HG03196 (cell line): Measurements from ENCODE around the gene LEMD1.

Experiments used
- ATAC-seq: cut with Tn5 transposase; IDR thresholded peaks from one replicate; pipeline ENCODE4 v1.9.1; 2021; ENCODE audit not compliant: unreplicated experiment

LEMD1 gene, protein sequence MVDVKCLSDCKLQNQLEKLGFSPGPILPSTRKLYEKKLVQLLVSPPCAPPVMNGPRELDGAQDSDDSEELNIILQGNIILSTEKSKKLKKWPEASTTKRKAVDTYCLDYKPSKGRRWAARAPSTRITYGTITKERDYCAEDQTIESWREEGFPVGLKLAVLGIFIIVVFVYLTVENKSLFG

DNA sequence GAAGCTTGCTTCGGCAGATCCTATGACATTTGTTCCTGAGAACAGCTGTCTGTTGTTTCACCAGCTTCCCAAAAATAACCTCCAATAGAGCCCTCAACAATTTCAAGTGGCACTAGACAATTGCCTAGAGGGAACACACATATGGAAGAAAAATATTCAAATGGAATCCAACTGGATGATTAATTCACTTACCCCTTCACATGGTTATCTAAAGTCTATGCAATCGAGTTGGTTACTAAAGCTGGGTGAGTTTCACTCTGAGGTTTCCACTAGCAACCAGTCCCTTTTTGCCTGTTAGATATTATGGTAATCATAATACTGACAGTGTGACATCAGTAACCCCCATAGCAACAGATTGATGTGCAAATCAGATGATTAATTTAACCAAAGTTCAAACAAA is at the start of gene LEMD1:
TSS of gene LEMD1 (minus strand) at position 259 of the 400 bp plus-strand sequence. CDS start 1,520 bp downstream, outside the sequence.
- no peak for ATAC-seq

DNA sequence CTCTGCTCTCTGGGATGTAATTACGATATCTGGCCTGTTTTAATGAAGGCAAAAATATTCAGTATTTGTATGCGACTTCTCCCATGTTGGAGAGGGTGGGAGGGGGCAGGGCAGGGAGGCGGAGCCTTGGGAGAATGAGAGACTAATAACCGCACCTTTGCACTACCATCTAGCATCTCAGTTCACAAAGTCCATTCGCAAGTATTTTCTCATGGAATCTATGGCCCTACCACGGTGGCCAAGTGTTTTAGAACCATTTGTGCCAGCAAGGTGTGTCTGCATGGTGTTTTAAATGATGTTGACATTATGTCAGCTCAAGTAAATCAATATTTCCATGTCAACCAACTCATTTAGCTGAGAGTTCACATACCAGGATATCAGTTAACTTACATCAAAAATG is 48.3 kb upstream of the LEMD1 start:
- ATAC-seq: no peak

DNA sequence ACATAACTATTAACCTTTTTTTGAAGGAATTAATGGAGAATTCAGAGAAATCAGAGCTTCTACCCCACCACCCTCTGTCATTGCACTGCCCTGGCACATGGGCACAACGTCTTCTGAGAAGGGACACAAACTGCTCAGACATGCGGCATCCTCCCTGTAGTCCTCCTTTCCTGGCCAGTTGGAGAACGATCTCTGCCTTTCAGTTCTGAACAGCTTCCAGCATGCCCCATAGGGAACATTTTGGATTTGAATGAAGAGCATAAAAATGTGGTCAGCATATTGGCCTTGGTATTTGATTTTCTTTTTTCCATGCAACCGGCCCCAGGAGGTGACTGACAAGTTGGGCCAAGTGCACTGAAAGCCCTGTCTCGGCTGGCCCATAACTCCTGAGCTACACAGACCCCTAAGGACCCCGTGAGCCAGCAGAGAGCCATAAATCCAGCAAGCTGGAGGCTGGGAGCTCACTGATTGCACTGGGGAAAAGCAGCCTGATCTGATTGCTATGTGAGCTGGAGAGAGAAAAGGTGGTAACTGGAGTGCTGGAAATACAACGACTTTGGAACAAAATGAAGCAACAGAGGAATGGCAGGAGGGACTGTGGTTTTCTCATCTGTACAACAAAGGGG is 44.9 kb upstream of the LEMD1 start:
- no peak for ATAC-seq

DNA sequence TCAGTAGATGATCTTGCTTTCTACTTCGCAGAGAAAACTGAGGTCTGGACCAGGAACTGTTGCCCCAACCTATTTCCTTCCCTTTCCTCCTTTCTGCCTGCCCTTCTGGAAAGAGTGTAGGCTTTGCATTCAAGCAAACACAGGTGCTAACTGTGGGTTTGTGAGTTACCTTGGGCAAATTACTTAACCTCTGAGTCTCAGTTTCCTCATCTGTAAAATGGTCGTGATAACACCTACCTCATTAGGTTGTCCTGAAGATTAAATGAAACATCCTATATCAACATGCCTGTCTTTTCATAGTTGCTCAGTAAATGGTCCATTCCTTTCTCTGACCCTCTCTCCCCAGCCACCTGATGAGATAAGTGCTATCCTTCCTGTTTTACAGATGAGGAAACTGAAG is 43.5 kb upstream of the LEMD1 start:
- no peak for ATAC-seq

DNA sequence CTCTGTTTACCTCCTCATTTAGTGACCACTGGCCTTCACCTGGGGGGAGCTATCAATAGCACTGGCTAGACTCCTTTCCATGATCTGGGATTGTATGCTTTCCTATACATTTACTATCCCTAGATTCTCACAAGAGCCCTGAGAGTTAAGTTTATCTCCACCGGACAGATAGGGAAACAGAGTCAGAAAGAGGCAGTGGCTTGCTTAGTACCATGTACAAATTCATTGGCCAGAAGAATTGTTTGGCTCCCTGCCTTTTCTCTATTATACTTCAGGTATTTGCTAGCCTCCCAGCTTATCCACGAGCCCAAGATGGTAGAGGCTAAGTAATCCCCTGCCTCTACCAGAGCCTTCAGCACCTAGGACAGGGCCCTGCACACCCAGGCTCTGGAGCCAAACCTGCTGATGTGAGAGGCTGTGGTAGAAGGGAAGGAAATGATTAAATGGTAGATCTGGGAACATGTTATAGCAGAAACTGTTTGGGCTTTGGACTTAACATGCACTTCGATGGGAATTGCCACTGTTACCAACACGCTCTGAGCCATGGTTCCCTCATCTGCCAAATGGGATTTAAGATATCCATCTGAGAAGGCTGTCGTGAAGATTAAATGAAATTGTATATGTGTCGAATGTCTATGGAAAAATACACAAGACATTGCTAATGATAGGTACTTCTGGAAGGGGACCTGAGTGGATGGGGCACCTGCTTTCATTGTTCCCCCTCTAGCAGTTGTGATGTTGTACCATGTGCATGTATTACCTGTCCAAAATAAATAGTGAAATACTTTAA is 37.1 kb upstream of the LEMD1 start:
- ATAC-seq: no peak

DNA sequence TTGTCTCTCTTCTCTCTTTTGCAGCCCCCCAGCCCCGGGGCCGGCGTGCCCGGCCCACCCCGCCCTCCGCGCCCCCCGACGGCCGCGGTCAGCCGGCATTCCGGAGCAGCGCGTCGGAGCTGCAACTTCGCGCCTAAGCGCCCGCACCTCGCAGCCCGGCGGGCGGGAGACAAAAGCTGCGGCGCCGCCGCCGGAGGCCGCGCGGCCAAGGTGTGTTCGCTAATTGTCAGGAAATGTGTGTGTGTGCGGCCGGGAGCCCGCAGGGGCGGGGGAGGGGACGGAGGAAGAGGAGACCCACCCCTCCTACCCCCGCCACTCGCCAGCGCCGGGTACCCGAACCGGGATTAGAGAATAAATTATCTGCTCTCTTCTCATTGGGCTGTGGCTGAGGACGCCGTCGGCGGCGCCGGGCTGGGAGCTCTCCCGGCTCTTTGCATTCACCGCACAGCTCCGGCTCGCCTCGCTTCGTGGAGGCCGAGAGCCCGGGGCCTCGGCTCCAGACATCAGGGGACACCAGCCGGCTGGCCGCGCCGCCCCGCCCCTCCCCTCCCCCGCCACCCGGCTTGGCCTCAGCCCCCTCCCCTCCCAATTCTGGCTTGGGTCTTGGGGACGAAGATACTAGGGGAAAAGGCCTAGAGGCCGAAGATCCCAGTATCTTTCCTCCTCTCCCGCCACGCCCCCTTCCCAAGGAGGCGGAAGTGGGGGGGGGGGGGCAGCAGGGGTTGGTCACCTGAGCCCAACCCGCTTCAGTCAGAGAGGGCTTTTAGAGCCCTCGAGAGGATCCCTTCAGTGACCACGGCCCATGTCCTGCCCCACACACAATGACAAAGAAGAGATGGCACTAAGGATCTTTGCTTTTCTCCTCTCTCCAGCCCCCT is 35.3 kb upstream of the LEMD1 start:
- ATAC-seq: no peak

DNA sequence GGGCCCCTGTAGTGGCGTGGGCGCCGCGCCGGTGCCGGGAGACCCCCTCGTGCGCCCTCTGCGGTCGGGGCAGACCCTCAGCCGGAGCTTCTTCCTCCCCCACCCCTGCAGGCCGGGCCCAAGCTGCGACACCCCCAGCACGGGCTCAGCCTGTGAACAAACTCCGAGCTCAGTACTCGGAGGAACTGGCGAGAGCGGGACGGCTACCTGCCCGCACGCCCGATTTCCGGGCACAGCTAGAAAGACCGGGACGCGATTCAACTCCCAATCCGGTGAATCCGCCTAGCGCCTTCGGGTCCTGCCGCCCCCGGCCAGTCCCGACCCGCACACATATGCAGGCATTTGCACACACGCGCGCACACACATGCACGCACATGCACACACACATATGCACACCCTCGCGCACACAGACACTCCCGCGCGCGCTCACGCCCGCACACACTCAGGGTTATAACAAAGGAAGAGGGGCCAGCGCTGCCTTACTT is 34.6 kb upstream of the LEMD1 start:
- ATAC-seq: no peak

DNA sequence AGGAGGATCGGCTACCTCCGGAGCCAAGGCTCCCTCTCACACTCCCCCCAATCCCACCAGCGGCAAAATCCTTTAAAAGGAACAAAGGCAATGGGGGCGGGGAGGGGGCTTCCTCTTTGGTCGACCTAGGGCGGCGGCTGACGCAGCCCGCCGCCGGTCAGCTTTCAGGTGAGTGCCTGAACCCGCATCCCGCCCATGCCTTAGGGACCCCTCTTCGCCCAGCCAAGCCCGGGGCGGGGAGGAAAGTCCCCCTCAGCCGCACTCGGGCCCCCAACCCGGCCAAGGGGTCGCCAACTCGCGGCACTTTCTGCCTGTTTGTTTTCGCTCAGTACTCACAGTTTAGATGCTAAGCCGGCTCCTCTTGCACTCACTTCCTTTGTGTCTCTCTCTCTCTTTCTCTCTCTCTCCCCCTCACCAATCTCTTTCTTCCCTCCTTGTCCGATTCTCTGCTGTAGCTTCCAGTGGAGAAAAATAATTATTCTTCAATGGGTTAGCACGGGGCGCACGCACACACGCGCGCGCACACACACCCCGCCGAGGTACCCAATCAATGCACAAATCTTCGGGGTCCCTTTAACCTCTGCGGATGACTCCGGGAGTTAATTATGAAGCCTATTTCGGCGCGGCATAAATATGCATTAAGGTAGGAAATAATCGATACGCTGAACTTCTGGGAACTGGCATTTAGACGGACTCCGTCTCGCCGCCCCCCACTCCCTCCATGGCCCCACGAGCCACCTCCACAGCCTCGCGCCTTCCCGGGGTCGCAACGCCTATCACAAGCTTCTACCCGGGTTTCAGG is 33.9 kb upstream of the LEMD1 start, which contains the start of gene BLACAT1:
TSS of gene BLACAT1 (minus strand) at position 465 of the 802 bp plus-strand sequence.
- ATAC-seq: no peak

DNA sequence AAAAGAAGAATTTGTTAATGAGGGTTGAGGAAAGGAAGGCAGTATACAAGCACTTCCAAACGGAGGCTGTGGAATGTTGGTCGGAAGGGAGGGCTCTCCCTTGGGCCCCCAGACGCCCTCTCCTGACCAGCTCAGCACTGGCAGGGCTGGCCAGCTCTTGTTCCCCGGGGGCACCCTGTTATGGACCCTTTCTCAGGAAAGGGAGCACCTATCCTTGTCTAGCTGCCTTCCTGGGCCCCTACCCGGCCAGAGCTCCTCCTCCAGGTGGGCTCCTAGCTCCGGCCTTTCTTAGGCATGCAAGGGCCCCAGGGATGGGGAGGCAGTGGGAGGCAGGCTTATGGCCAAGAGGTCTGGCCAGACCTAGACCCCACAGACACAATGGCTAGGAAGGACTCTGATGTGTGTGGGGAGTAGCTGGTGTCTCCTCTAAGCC is 33.1 kb upstream of the LEMD1 start:
- ATAC-seq: no peak

DNA sequence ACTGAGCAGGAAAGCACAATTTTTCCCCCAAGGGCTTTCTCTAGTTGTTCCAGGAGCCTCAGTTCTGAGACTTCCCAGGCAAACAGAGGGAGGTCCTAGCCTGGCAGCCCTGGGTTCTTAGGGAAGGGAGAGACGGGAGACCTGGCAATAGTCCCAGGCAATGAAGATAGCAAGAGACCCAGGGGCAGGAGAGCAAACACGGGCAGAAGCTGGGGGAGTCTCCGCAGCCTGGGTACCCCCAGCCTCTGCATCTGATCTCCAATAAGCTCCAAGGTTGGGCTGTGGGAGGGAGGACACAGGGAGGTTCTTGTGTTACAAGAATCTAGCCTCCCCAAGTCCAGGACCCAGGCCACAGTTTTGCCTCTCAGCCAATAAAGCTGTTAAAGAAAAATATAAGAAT is 31.6 kb upstream of the LEMD1 start:
- no peak for ATAC-seq

DNA sequence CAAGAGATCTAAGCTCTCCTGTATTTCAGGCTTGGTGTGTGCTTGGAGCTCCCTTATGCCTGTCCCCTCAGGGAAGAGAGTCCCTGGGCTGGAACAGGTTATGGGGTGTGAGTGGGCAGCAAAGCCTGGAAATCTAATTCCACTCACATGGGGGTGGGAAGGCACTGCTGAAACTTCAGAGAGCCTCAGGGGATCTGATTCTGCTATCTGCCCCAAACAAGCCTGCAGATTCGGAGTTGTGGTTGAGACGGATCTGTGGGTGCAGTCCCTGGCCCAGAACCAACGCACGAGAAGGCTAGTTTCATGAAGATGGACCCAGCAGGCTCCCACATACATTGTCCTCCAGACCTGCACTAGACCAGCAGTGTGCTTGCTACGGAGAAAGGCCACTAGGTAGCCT is 31.1 kb upstream of the LEMD1 start:
- ATAC-seq: no peak

DNA sequence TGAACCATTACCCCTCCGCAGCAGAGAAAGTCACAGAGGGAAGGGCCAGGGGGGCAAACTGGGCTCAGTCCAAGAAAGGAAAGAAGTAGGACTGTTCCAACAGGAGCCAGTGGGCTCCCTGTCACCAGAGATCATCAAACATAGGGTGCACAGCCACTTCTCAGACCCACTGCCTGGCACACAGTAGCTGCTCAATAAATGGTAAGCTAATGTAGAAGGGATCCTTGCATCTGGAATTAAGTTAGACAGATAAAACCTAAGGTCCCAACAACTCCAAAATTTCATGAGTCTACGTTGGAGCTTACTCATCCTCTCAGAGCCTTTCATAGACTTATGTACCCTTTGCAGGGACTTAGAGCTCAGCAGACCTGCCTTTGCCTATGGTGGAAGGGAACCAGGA is 30.5 kb upstream of the LEMD1 start:
- no peak for ATAC-seq

DNA sequence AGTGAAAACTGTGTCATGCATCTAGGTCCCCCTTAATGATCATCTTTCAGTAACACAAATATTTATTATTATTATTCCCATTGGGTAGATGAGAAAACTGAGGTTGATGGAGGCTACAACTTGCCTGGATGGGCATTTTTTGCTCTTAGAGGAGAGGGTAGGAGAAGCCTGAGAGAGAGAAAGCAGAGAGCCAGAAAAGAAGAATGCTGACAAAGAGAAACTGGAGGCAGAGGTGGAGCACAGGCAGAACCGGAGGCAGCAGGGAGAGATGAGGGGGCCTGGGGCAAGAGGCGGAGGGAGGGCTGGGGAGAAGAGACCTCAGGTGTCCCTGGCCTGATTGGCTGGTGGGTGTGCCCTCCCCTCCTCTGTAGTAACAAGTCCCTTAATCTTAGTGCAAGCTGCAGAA is 29.9 kb upstream of the LEMD1 start:
- ATAC-seq: no peak

DNA sequence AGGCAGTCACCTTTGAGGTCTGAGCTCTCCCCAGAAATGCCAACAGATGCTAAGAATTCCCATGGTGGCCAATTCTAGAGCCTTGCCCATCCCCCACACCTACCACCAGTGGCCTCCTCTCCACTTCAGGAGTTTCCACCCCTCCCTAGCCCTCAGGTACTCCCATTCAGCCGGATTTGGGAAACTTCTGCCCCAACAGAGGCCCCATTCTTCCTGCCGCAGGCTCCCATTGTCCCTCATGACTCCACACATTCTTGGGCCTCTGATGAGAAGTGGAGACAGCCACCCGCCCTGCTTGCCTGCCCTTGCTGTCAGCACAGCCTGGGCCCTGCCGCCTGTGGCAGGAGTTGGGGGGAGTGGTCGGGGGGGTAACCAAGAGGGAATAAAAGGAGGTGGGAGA is 29.3 kb upstream of the LEMD1 start:
- ATAC-seq: no peak

DNA sequence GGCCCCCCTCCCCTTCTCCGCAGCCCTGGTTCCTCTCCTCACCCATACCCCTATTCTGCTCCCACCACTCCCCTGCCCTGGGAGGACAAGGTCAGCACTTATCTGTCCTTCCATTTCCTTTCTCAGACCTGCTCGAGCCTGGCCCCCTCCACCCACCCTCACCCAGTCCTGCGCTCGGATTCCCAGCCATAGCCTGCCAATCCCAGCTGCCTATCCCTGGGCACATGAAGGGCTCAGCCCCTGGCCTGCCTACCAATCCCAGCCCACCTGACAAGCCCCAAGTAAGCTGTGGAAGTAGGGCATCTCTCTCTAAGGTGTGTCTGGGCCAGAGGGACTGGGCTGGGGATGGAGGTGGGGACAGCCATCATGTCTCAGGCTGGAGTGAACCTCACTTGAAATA is 28.6 kb upstream of the LEMD1 start:
- ATAC-seq: no peak

DNA sequence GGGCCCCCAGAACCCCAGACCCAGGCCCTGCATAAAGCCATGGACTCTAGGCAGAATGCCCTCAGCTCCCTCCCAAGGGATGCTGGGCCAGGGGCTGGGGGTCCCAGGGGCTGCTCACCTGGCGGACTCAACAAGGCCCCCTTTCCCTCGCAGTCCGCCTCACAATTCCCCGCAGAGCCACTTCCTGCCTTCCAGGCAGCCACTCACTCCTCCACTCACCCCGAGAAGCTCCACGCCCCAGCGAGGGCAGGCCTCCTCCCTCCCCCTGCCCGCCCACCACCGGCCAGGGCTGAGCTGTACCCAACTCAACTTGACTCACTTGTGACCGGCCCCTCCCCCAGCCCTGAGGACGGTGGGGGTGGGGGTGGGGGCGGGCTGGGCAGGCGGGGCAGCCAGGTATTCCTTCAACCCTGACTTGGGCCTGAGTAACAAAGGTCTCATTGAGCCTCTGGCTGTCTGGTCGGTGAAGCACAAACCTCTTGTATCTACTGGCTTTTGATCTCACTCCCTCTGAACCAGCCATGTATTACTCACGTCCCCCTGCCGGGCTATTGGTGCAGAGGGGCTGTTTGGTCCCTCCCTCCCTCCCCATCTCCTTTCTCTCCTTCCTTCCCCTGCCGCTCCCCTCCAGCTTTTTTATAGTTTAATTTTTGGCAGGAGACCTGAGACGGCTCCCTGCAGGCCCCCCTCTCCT is 28.0 kb upstream of the LEMD1 start:
- no peak for ATAC-seq

DNA sequence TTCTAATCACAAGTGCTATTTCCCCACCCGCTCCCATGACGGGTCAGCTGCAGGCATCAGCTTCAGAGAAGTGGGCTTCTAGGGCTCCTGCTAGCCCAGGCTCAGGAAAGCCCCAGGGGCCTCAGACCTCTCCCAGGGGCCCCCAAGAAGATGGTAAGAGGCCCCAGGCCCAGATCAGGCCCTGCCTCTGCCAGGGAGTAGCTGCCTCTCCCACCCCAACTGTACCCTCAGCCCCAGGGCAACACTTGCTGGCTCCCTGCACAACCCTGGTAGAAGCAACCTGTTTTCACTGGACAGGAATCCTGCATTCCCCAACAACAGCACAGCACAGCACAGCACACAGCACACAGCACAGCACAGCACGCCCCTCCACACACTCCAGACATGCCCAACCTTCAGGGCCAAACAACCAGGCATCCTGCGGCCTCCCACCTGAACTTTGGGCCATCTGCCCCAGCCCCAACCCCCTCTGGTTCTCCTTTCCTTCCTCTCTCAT is 27.4 kb upstream of the LEMD1 start:
- ATAC-seq: no peak

DNA sequence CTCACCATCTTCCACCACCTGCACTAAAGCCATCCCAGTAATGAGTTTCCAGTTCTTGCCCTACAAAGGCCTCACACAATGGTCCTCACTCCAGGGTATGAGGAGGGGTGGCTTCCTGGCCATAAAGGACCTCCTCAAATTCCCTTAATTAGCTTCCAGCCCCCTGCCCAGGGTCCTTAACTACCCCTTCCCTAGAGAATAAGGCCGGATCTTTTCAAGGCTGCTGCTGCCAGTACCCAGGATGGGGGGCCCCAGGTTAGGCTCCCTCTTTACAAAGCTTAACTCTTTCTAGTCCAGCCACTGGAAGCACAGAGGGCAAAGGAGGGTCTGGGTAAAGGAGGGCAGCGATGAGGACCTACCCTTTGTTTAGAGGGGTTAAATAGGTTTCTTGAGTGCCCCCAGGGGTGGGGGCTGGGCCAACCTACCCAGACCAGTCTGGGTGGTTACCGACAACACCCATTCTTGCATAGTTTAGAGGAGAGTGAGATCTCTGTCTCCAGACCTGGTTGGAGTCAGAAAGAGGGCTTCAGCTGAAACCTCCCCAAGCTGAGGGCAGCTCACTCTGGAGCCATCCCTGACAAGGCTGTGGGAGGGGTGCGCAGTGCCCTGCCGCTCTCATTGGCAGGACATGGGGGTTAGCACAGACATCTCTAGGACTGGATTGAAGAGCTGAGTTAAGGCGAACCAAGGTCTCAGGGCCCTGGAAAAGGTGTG is 26.8 kb upstream of the LEMD1 start:
- no peak for ATAC-seq
